ENCODE results near the gene DYNLT1.
"Not testable (repeated sequence)": the region's sequence is repeated elsewhere in the genome, so short reads cannot be mapped to it uniquely, and the experiment has no call there.

DYNLT1 gene

DNA sequence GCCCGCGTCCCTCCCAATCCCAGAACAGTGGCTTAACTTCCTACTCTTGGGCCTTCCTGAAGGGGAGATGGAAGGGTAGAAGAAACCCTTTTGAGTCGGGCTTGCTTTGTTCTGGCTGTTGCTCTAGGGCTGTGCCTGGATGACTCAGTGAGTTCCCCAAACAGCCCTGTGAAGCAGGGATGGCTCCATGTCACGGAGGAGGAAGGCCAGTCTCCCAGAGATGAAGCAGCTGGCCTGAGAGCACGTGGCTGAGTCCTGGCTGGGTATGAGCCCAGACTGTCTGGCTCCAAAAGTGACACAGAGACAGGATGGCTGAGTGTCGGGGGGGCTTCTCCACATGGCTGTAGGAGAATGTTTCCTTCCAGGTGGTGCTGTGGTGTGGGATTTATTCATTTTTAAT, 10.0 kb upstream of the DYNLT1 start:
- no peak for DNase-seq (ENCODE audit: low spot score)
- H3K4me3 ChIP-seq: peak overlapping the region; percentile 18
- H3K27ac ChIP-seq: peak overlapping the region in 1 of 2 donors; percentile 81
- TF ChIP-seq, protein P1, sequence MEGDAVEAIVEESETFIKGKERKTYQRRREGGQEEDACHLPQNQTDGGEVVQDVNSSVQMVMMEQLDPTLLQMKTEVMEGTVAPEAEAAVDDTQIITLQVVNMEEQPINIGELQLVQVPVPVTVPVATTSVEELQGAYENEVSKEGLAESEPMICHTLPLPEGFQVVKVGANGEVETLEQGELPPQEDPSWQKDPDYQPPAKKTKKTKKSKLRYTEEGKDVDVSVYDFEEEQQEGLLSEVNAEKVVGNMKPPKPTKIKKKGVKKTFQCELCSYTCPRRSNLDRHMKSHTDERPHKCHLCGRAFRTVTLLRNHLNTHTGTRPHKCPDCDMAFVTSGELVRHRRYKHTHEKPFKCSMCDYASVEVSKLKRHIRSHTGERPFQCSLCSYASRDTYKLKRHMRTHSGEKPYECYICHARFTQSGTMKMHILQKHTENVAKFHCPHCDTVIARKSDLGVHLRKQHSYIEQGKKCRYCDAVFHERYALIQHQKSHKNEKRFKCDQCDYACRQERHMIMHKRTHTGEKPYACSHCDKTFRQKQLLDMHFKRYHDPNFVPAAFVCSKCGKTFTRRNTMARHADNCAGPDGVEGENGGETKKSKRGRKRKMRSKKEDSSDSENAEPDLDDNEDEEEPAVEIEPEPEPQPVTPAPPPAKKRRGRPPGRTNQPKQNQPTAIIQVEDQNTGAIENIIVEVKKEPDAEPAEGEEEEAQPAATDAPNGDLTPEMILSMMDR (IDR thresholded peaks at IDR 0.05): no peak

DNA sequence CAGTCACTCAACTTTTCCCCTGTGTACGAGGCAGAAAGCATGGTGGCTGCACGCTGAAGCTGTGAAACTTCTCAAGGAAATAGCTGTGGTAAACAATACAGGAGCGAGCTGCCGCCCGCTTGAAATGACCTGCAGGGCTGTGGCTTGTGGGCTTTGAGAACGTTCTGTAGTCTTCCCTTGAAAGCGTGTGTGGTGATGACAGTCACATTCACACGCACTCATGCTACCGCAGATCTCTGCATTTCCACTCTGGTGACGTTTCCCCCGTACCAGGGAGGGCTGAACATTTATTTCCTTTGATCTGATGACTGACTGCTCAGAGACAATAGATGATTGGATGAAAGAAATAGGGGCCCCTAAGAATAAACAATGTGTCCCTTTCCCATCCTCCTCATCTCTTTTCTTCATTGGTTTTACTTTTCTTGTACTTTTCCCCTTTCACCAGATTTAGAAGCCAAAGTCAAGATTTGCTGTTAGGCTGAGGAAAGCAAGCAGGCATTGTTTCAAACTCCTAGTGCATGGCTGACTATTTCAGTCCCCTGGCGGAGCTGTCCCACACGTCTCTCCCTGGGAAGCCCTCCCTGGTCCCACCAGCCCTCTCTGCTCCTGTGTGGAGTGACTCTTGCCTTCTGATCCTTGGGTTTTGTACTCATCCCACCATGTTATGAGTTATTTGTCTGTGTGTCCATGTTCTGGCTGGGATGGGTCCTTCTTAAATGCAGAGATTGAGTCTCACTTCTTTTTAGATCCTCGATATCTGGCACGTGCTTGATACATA, 9.2 kb upstream of the DYNLT1 start:
- no peak for DNase-seq (ENCODE audit: low spot score)
- no peak overlapping the region for H3K4me3 ChIP-seq
- TF ChIP-seq, protein P1 (IDR thresholded peaks at IDR 0.05): no peak
- peak overlapping the region in 1 of 2 donors; percentile 81 for H3K27ac ChIP-seq

DNA sequence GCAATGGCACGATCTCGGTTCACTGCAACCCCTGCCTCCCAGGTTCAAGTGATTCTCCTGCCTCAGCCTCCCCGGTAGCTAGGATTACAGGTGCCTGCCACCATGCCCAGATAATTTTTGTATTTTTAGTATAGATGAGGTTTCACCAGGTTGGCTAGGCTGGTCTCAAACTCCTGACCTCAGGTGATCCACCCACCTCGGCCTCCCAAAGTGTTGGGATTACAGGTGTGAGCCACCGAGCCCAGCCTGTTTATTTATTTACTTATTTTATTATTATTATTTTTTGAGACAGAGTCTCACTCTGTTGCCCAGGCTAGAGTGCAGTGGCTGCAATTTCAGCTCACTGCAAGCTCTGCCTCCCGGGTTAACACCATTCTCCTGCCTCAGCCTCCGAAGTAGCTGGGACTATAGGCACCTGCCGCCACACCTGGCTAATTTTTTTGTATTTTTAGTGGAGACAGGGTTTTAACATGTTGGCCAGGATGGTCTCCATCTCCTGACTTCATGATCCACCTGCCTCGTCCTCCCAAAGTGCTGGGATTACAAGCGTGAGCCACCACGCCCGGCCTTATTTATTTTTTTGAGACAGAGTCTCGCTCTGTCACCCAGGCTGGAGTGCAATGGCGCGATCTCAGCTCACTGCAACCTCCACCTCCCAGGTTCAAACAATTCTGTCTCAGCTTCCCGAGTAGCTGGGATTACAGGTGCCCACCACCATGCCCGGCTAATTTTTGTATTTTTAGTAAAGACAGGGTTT, 7.6 kb upstream of the DYNLT1 start:
- DNase-seq (ENCODE audit: low spot score); H3K4me3 ChIP-seq; H3K27ac ChIP-seq: not testable (repeated sequence)

DNA sequence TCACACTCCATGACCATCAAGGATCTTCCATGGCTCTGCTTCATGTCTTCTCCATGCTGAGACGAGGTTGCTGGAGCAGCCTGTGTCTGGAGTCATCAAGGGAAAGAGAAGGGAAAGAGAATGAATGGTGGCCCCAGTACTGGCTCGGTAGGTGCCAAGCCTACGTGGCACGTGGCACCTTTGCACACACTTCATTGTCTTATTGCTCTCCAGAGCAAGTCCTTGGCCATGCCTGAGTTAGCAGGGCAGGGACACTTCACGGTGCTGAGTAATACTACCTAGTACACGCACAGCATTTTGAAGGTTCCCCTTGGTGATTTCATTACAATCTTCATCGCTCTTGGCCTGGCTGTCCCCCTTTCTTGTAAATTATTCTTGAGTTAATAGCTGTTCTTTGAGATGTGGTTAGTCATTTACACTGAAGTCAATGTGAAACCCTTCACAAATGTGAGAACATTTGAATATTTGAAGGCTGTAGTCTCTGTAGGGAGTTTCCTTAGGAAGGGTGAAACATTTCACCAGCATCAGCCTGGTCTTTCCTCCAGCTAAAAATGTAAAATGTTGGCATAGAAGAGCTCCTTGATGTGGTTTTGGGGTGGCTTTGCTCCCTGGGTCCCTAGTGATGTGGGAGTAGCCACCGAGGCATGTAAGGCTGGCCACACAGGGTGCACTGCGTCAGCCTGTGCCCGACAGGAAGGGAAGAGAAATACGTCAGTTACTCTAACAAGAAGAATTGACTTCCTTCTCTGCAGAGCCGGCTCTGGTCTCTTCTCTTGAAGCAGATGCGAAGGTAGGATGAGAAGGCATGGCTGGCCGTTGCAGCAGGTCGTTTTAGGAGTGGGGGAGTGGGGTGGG, 5.0 kb upstream of the DYNLT1 start, which contains the start of gene SYTL3:
Gene SYTL3 (plus strand): TSS at position 766 of the 855 bp plus-strand sequence. CDS start 13,215 bp downstream, outside the sequence.
- DNase-seq (ENCODE audit: low spot score): no peak
- H3K4me3 ChIP-seq: no peak within 1 kb of the TSS
- H3K27ac ChIP-seq: peak within 1 kb of the TSS; percentile 39 to 85
- TF ChIP-seq, protein P1 (IDR thresholded peaks at IDR 0.05): no peak

DNA sequence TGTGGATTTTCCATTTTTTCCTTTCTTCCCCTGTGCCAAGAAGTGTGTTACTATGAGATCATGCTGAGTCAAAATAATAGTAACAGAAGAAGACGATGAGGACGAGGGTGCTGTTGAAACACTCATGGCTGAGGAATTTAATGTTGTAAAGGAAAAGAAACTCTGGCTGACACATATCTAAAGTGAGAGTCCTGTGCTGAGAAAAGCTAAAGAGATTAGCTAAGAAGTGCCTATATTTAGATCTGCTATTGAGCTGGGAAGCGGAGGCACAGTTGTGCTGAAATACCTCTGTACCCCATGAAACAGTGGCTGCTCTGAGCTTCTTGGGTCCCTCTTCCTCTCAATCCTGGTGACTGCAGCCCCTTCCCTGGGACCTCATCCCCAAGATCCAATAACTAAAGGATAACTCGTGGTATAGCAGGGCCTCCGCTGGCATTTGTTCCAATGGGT, 4.2 kb upstream of the DYNLT1 start:
- no peak for DNase-seq (ENCODE audit: low spot score)
- TF ChIP-seq, protein P1 (IDR thresholded peaks at IDR 0.05): no peak
- Histone ChIP-seq H3K4me3 (no peak overlapping the region), H3K27ac (peak overlapping the region; percentile 39 to 85)

DNA sequence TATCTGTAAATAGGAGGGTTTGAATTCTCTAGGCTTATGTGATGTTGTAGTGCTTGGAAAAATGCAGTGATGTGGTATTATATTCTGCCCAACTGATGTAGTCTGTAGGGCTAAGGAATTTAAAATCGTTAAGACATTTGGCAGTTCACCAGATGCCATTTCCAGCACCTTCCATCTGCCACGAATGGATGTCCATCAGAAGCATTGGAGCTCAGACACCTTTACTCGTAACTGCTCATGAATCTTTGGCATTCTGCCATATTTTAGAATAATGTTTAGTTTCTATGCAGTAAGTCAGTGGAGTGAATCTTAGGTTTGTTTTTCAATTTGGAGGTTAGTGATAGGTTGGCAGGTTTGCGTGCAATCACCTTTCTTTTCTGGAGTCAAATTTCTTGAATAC, 3.0 kb upstream of the DYNLT1 start:
- TF ChIP-seq, protein P1 (IDR thresholded peaks at IDR 0.05): no peak
- DNase-seq (ENCODE audit: low spot score): no peak
- Histone ChIP-seq H3K4me3 (no peak overlapping the region), H3K27ac (peak overlapping the region in 1 of 2 donors; percentile 57)
